Omental fat pad (tissue), 4 donors: Measurements from ENCODE around the gene GET4. TPM values are rescaled to one million over a fixed set of nuclear protein-coding genes. Genes with fewer than 3 reads are reported as not detected.

Experiments used
- ATAC-seq: fragments of 150-250 bp; one replicate; pipeline ENCODE4 v1.9.1; 2016; ENCODE audit warnings: mild to moderate bottlenecking, moderate library complexity; ENCODE audit not compliant: low FRiP score
- DNase-seq: peaks from one replicate; pipeline ENCODE4 v3.0.0-alpha.2; 2019; ENCODE audit warnings: low spot score
- CTCF ChIP-seq, 3 donors: fragments of 450-650 bp; IDR thresholded peaks; one replicate each; pipeline ENCODE4 v1.5.1; 2016 to 2017; ENCODE audit warnings: antibody characterized with exemption in 3 of 3, mild to moderate bottlenecking in 3 of 3, moderate library complexity in 2 of 3
- total RNA-seq, 4 donors: library from RNA; depleted of rRNA; stranded (reverse); fragments of >200 nt; gene quantifications; one replicate each; pipeline ENCODE4 v1.1.0, GENCODE V29; 2016

GET4 gene
- total RNA-seq, 4 donors from 2014 or later, result 18.7 to 28.5 (median 23.5) TPM

GRCh38 chr7:840001-840600, 36.3 kb upstream of the GET4 start:
- no peak for DNase-seq
- no peak for TF ChIP-seq CTCF (IDR thresholded peaks at IDR 0.05)
- no peak for ATAC-seq

GRCh38 chr7:841943-842342, 34.4 kb upstream of the GET4 start:
- ATAC-seq (no peak), DNase-seq (no peak)
- no peak for TF ChIP-seq CTCF (IDR thresholded peaks at IDR 0.05)

- TF ChIP-seq CTCF (IDR thresholded peaks at IDR 0.05), result no peak
- DNase-seq (no peak), ATAC-seq (no peak)
These were observed 33.8 kb upstream of the GET4 start for GRCh38 chr7:842431-843031.

- TF ChIP-seq CTCF (IDR thresholded peaks at IDR 0.05), result no peak
- DNase-seq (no peak), ATAC-seq (no peak)
These were observed 33.1 kb upstream of the GET4 start for GRCh38 chr7:843230-843629.

- TF ChIP-seq CTCF (IDR thresholded peaks at IDR 0.05), result no peak
- DNase-seq, result no peak
- no peak for ATAC-seq
These were observed 32.3 kb upstream of the GET4 start for GRCh38 chr7:844043-844442.

- DNase-seq (no peak), ATAC-seq (no peak)
- no peak for TF ChIP-seq CTCF (IDR thresholded peaks at IDR 0.05)
These were observed 31.8 kb upstream of the GET4 start for GRCh38 chr7:844514-844913.

GRCh38 chr7:845091-845490, 31.3 kb upstream of the GET4 start:
- ATAC-seq (no peak), DNase-seq (no peak)
- TF ChIP-seq CTCF (IDR thresholded peaks at IDR 0.05), result no peak
